Fibroblast of skin of abdomen (primary cell): ENCODE results near the gene UPB1.
"Not testable (repeated sequence)": the region's sequence is repeated elsewhere in the genome, so short reads cannot be mapped to it uniquely, and the experiment has no call there.

Source experiments
- DNase-seq: peaks from one replicate; pipeline ENCODE4 v3.0.0-alpha.2; 2013

The UPB1 gene

GRCh38 chr22:24482575-24482974, 12.6 kb upstream of the UPB1 start:
- DNase-seq, result peak; percentile 87

DNA sequence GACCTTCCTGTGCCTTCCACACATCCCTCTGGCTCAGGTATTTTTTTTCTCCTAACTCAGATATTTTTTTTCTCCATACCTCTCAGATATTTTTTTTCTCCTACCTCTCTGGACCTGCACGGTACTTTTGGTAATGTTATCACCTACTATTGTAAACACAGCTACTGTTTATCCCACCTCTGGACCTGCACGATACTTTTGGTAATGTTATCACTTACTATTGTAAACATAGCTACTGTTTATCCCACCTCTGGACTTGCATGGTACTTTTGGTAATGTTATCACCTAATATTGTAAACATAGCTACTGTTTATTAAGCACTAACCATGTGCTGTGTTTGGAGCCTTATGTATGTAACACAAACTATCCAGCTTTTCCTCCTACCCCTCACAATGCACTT, 12.1 kb upstream of the UPB1 start:
- no peak for DNase-seq

DNA sequence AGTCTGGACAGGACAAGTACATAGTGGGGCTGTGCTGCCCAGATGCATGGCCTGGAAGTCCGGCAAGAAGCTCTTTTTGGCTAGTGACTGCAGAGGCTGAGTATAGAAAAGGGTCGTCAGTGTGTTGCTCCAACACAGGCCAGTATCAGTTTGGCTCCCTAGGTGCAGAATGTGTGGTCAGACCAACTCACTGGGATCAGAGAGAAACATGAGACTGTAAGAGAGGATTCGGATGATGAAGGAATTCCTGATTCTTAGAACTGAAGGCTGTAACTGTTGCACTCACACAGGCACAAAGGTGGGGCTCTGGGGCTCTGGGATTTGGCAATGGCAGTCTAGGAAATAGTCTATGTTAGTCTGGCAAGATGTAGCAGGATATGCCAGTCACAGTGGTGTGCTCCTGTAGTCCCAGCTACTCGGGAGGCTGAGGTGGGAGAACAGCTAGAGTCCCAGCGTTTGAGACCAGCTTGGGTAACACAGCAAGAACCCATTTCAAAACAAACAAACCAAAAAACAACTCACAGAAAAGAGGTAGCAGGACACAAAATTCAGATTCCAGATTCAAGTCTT, 11.1 kb upstream of the UPB1 start:
- DNase-seq, result peak; percentile 33

GRCh38 chr22:24485170-24485569, 10.0 kb upstream of the UPB1 start:
- DNase-seq, result no peak

DNA sequence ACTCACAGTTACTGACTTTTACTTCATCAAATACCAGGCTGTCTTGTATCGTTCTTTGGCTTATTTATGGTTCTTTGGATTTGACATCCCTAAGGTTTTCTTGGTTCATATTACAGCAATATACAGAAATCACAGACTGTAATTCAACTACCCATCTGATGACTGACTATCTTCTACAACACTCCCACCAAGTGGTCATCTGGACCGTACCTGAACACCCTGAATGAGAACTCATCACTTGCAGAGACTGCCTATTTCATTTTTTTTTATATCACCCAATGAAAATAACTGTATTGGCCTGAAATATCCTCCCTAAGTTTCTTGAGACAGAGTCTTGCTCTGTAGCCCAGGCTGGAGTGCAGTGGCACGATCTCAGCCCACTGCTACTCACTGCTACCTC, 9.5 kb upstream of the UPB1 start:
- peak; percentile 33 for DNase-seq

- DNase-seq, result peak; percentile 96
These were observed 8.6 kb upstream of the UPB1 start for GRCh38 chr22:24486501-24486921.

- peak; percentile 16 for DNase-seq
These were observed 6.1 kb upstream of the UPB1 start for GRCh38 chr22:24489011-24489410.

DNA sequence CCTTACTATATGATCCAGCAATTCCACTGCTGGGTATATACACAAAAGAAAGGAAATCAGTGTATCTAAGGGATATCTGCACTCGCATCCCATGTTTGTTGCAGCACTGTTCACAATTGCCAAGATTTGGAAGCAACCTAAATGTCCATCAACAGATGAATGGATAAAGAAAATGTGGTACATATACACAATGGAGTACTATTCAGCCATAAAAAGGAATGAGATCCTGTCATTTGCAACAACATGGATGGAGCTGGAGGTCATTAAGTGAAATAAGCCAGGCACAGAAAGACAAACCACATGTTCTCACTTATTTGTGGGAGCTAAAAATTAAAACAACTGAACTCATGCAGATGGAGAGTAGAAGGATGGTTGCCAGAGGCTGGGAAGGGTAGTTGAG, 5.7 kb upstream of the UPB1 start:
- not testable (repeated sequence) for DNase-seq

GRCh38 chr22:24492391-24492790, 2.7 kb upstream of the UPB1 start:
- no peak for DNase-seq

- no peak for DNase-seq
These were observed 985 bp upstream of the UPB1 start for GRCh38 chr22:24494167-24494527.

- DNase-seq, result no peak
These were observed 188 bp downstream of the UPB1 start for GRCh38 chr22:24495365-24495675.

GRCh38 chr22:24496234-24496633, 1.1 kb downstream of the UPB1 start:
- no peak for DNase-seq

DNA sequence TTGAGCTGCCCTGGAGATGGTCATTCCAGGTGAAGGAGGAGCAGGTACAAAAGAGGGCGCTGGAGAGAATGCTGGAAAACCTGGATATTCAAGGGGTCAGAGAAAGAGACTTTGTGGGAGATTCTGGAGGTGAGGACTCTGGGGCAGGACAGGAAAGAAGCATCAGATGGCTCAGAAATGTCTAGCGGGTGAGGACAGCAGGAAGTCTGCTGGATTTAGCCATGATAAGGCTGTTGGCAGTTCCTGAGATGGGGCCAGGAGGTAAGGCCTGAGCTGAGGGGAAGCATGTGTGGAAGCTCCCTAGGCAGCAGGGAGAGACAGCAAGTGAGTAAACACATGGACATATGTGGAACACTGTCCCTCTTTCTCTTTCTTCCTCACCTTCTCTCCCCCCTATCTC, 1.5 kb downstream of the UPB1 start:
- DNase-seq, result no peak

- no peak for DNase-seq
These were observed 2.7 kb downstream of the UPB1 start for GRCh38 chr22:24497841-24498258.

- no peak for DNase-seq
These were observed 3.7 kb downstream of the UPB1 start for GRCh38 chr22:24498824-24499223.

DNA sequence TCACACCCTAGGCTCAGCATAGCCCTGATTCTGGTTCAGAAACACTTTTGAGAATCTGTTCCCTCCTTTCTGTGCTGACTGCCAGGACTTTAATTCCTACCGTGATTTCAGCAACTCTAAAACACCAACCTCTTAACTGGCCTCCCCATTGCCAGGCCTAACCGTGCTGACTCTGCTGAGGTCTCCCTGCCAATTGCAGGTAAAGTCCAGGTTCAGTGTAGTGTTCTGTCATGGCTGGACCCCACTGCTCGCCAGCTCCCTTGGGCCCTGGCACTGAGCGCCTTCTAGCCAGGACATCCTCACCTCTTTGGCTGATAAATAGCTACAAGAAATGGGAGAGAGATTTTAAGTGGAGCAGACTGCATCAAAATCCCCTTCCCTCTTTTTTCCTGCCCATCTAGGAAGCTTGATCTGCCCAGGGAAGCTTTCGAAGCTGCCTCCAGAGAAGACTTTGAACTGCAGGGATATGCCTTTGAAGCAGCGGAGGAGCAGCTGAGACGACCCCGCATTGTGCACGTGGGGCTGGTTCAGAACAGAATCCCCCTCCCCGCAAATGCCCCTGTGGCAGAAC, 4.7 kb downstream of the UPB1 start:
- DNase-seq, result no peak

- DNase-seq, result no peak
These were observed 5.2 kb downstream of the UPB1 start for GRCh38 chr22:24500277-24500820.

- no peak for DNase-seq
These were observed 6.3 kb downstream of the UPB1 start for GRCh38 chr22:24501301-24502005.

DNA sequence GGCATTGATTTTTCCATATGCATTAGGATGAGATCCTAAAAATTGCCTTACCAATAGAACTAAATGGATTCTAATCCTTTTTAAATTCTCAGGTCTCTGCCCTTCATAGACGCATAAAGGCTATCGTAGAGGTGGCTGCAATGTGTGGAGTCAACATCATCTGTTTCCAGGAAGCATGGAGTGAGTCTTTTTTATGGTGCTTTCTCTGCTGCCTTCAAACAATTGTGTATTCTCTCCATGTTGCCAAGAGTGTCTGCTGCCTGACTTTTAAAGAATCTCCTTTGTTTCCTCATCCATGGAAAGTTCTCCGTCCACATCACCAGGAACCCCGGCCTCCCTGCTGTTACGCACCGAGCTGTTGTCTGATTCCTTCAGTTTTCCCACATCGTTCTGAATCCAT, 6.9 kb downstream of the UPB1 start:
- no peak for DNase-seq

DNA sequence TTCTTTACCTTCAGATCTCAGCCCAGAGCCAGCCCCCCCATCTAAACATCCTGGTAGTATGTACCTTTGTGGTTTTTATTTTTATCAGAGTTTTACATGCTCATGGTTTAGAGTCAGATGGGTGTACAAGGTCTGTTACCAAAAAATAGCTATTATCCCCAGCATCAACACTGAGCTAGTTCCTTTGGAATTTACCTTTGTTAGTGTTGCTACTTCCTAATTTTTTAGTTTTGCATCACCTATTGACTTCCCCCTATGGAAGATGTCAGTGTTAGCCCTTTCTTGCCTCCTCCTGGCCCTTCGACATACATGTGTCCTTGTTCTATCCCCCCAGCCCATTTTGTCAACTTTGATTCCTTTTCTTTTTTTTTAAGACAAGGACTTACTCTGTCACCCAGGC, 7.4 kb downstream of the UPB1 start:
- DNase-seq, result no peak

DNA sequence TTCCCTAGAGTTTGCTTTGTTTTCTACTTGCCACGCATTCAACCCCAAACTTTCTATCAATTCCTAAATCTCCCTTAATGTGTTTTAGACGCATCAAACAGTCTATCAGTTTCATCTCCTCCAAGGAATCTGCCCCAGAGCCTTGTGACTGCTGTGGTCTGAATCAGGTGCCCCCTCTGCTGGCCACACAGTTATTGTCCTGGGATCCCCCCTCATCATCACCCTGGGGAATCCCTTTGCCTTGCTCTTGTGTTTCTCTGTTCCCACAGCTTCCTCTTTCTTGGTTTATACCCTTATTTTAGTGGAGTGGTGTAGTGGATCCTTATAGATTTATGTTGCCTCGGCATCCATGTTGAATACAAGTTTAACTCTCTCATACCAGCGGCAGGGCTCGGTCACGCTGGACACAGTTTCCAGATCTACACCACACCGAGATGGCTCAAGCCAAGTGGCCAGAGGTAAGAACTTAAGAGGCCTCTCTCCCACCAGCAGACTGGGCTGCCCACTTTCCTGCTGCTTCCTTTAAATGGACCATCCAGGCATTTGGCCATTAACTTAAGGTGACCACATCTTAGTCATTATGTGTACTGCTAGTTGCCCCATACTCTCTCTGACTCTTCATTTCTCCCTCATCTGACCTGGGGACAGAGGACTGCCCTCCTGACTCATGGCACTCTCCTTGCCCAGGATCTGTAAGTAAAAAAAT, 8.2 kb downstream of the UPB1 start:
- peak; percentile 57 for DNase-seq

- DNase-seq, result no peak
These were observed 8.8 kb downstream of the UPB1 start for GRCh38 chr22:24503843-24504338.

DNA sequence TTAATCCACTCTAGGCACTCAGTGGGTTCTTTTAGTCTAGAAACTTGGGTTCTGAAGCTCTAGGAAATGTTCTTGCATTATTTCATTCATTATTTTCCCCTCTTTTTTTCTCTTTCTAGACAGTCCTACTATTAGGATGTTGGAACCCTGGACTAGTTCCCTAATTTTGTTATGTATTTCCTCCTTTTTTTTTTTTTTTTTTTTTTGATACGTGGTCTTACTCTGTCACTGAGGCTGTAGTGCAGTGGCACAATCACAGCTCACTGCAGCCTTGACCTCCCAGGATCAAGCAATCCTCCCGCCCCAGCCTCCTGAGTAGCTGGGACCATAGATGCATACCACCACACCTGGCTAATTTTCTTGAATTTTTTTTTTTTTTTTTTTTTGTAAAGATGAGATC, 9.4 kb downstream of the UPB1 start:
- no peak for DNase-seq
